ENCODE measurements around the gene TSPEAR. TPM values are rescaled to one million over a fixed set of nuclear protein-coding genes. Genes with fewer than 3 reads are reported as not detected.

The TSPEAR gene
- total RNA-seq, 2 donors from 2014 or later, result not detected

GRCh38 chr21:44590311-44590721 lies 121.1 kb downstream of the TSPEAR start:
- DNase-seq (ENCODE audit: low spot score), result no peak

GRCh38 chr21:44589586-44590305 lies 121.6 kb downstream of the TSPEAR start:
- H3K27me3 ChIP-seq, result no peaks in the 10 kb centered on the region
- no peak for DNase-seq (ENCODE audit: low spot score)
- H3K4me3 ChIP-seq, result no peak overlapping the region
- H3K9me3 ChIP-seq, result no peaks in the 10 kb centered on the region
- H3K27ac ChIP-seq, result no peak overlapping the region
- no peak for TF ChIP-seq CTCF (IDR thresholded peaks at IDR 0.05)
- H3K36me3 ChIP-seq, result no peaks in the 10 kb centered on the region
- no peaks in the 10 kb centered on the region for H3K4me1 ChIP-seq

More at GRCh38 chr21:44590311-44590721, 121.1 kb downstream of the TSPEAR start:
- H3K9me3 ChIP-seq, result no peaks in the 10 kb centered on the region
- no peaks in the 10 kb centered on the region for H3K4me1 ChIP-seq
- no peaks in the 10 kb centered on the region for H3K27me3 ChIP-seq
- H3K36me3 ChIP-seq, result no peaks in the 10 kb centered on the region
- H3K27ac ChIP-seq, result no peak overlapping the region
- TF ChIP-seq CTCF (IDR thresholded peaks at IDR 0.05), result no peak
- no peak overlapping the region for H3K4me3 ChIP-seq

GRCh38 chr21:44589094-44589493 lies 122.3 kb downstream of the TSPEAR start:
- H3K4me1 ChIP-seq, result no peaks in the 10 kb centered on the region
- H3K27ac ChIP-seq, result no peak overlapping the region
- H3K9me3 ChIP-seq, result no peaks in the 10 kb centered on the region
- H3K36me3 ChIP-seq, result no peaks in the 10 kb centered on the region
- DNase-seq (ENCODE audit: low spot score), result no peak
- H3K27me3 ChIP-seq, result no peaks in the 10 kb centered on the region
- H3K4me3 ChIP-seq, result no peak overlapping the region
- no peak for TF ChIP-seq CTCF (IDR thresholded peaks at IDR 0.05)

GRCh38 chr21:44585892-44586291 lies 125.5 kb downstream of the TSPEAR start:
- Histone ChIP-seq H3K27me3 (no peaks in the 10 kb centered on the region), H3K4me3 (no peak overlapping the region), H3K27ac (no peak overlapping the region), H3K9me3 (peaks cover 0 to 11% of the 10 kb centered on the region in 2 donors), H3K4me1 (no peaks in the 10 kb centered on the region), H3K36me3 (no peaks in the 10 kb centered on the region)
- no peak for DNase-seq (ENCODE audit: low spot score)
- no peak for TF ChIP-seq CTCF (IDR thresholded peaks at IDR 0.05)

GRCh38 chr21:44583800-44584147 lies 127.6 kb downstream of the TSPEAR start:
- Histone ChIP-seq H3K4me1 (no peaks in the 10 kb centered on the region), H3K36me3 (no peaks in the 10 kb centered on the region), H3K9me3 (peaks cover 0 to 13% of the 10 kb centered on the region in 2 donors), H3K27me3 (no peaks in the 10 kb centered on the region), H3K27ac (no peak overlapping the region), H3K4me3 (no peak overlapping the region)
- TF ChIP-seq CTCF (IDR thresholded peaks at IDR 0.05), result no peak
- no peak for DNase-seq (ENCODE audit: low spot score)

Measured in right atrium auricular region (tissue), 2 donors.